NCI-H82 (cell line): ENCODE measurements around the gene HBG1.
"Not testable (repeated sequence)": the region's sequence is repeated elsewhere in the genome, so short reads cannot be mapped to it uniquely, and the experiment has no call there.

Experiments
- DNase-seq: peaks from one replicate; lab custom pipeline; 2025; lab: John Stamatoyannopoulos, UW

Gene HBG1

DNA sequence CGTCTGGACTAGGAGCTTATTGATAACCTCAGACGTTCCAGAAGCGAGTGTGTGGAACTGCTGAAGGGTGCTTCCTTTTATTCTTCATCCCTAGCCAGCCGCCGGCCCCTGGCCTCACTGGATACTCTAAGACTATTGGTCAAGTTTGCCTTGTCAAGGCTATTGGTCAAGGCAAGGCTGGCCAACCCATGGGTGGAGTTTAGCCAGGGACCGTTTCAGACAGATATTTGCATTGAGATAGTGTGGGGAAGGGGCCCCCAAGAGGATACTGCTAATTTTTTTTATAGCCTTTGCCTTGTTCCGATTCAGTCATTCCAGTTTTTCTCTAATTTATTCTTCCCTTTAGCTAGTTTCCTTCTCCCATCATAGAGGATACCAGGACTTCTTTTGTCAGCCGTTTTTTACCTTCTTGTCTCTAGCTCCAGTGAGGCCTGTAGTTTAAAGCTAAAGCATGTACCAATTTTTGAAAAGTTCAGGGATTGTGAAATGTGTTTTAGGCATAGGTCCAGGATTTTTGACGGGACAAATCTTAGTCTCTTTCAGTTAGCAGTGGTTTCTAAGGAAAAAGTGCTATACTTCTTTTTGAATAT, at the start of gene HBG1:
HBG1 (minus strand) TSS at position 51 of the 590 bp plus-strand sequence. CDS start 53 bp downstream, outside the sequence.
- not testable (repeated sequence) for DNase-seq

DNA sequence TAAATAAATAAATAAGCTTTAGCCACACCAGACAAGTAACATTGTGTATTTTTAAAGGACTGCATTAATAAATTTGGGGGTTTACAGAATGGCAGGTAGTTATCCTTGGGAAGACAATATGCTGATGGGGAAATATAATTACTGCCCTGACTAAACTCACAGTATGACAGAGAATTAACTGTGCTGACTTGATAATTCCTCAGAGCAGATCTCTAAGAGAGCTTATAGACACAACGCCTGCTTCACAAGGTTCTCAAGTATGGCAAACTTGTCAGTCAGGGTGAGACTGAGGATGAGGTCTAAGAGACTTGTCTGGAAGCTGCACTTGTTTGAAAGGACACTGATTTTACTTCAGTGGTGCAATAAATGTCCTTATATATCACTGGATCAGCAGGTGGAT, 48.8 kb upstream of the HBG1 start:
- no peak for DNase-seq

DNA sequence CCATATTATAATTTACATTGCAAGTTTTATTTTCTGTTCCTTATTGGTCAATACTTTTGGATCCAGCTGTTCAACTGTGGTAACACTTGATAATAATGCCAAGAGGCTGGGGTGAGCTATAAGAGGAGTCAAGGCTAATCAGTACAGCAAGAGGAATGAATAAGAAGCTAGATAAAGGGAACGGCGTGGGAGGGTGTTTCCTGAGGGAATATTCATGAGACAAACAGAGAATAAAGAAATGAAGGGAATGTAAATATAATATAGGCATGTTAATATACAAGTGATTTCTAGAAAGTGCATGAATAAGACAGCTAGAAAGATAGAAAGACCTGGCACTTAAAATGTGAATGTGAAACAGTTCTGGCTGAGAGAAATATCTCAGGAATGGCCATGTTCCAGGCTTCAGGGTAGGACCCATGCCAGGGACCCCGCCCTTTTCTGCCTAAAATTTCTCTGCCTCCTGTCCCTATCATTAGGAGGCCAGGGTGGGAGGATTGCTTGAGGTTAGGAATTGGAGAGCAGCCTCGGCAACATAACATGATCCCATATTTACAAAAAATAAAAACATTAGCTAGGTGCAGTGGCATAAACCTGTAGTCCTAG, 48.2 kb upstream of the HBG1 start:
- no peak for DNase-seq

DNA sequence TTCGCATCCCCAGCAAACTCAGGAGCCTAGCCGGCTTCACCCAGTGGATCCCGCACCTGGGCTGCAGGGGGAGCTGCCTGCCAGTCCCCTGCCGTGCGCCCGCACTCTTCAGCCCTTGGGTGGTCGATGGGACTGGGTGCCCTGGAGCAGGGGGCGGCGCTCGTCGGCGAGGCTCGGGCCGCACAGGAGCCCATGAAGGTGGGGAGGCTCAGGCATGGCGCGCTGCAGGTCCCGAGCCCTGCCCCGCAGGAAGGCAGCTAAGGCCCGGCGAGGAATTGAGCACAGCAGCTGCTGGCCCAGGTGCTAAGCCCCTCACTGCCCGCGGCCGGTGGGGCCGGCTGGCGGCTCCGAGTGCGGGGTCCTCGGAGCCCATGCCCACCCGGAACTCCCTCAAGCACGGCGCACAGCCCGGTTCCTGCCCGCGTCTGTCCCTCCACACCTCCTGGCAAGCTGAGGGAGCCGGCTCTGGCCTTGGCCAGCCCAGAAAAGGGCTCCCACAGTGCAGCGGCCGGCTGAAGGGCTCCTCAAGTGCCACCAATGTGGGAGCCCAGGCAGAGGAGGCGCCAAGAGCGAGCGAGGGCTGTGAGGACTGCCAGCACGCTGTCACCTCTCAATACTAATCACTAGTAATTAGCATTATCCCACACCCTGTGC, 44.8 kb upstream of the HBG1 start:
- not testable (repeated sequence) for DNase-seq

DNA sequence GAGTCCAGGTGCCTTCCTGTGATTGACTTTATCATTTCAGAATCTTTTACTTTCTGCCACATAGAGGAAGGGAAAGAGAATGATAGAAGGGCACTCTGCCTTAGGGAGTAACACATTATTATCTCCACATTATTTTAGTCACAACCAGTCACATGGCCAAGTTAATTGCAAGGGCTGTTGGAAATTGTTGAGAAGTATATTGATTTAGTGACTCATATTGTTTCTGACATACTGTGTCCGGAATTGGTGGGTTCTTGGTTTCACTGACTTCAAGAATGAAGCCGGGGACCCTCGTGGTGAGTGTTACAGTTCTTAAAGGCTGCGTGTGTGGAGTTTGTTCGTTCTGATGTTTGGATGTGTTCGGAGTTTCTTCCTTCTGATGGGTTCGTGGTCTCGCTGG, 43.4 kb upstream of the HBG1 start:
- no peak for DNase-seq

DNA sequence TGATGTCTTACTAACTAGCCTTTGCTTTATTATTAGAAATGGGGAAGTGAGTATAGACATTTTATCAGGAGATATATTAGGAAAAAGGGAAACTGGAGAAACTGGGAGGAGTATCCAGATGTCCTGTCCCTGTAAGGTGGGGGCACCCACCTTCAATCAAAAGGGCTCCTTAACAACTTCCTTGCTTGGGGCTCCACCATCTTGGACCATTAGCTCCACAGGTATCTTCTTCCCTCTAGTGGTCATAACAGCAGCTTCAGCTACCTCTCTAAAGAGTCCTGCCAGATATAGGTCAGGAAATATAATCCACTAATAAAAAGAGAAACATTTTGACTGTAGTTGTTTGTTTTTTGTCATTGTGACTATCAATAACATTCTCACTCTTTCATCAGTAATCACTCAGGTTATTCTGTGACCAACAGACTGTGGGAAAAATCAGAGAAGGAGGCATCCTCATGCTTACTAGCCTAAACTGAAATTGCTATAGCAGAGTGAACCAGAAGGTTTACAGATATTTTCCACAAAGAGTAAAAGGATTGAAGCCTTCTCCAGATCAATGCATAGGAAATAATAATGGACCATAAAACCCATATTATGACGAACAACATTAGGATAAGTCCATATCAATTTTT, 41.7 kb upstream of the HBG1 start:
- DNase-seq = peak; percentile 23

DNA sequence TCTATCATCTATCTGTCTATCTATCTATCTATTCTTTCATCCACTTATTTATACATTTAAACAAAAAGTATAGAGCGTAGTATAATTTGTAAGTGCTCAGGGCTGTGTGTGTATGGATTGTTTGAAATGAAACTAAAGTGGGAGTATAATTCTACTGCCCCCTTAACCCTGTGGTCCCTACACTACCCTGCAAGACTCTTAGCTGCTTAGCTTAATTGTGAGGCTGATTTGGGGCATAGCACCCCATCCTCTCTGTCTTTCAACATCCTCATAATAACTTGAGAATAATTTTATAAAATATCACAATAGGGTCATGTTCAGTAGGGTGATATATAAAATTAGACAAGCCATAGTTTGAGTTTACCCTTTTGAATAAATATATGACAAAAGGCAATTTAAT, 40.4 kb upstream of the HBG1 start:
- no peak for DNase-seq

DNA sequence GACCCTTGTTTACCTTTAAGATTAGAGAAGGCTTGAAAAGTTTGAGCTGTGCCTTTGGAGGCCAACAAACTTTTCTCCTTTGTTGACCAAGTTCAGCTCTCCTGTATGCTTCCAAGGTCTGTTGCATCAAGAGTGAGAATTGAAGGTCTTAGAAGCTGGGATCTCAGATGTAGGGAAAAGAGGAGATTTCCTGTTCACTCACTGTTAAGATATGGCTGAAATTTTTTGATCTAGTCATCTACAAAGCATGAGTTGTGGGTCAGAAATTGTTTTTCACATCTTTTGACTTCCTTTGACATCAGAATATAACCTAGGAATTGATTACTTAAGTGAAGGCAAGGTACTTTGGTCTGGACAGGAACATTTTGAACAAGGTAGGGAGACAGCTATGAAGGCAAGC, 40.0 kb upstream of the HBG1 start:
- DNase-seq = no peak

DNA sequence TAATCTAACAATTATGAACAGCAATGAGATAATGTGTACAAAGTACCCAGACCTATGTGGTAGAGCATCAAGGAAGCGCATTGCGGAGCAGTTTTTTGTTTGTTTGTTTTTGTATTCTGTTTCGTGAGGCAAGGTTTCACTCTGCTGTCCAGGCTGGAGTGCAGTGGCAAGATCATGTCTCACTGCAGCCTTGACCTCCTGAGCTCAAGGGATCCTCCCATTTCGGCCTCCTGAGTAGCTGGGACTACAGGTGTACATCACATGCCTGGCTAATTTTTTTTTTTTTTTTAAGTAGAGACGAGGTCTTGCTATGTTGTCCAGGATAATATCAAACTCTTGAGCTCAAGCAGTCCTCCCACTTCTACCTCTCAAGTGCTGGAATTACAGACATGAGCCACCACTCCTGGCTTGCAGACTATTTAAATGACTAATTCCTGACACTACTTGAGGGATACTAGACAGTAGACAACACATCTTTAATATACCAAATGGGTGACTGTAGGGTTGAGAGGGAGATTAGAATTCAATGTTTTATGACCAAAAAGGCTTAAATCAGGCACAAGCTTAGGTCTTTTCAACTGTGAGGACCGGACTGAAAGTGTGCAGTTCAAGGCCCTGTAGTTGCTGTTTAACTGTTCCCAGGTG, 39.4 kb upstream of the HBG1 start:
- no peak for DNase-seq

DNA sequence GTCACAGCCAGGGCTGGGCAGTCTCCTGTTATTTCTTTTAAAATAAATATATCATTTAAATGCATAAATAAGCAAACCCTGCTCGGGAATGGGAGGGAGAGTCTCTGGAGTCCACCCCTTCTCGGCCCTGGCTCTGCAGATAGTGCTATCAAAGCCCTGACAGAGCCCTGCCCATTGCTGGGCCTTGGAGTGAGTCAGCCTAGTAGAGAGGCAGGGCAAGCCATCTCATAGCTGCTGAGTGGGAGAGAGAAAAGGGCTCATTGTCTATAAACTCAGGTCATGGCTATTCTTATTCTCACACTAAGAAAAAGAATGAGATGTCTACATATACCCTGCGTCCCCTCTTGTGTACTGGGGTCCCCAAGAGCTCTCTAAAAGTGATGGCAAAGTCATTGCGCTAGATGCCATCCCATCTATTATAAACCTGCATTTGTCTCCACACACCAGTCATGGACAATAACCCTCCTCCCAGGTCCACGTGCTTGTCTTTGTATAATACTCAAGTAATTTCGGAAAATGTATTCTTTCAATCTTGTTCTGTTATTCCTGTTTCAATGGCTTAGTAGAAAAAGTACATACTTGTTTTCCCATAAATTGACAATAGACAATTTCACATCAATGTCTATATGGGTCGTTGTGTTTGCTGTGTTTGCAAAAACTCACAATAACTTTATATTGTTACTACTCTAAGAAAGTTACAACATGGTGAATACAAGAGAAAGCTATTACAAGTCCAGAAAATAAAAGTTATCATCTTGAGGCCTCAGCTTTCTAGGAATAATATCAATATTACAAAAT, 38.6 kb upstream of the HBG1 start:
- DNase-seq = no peak

DNA sequence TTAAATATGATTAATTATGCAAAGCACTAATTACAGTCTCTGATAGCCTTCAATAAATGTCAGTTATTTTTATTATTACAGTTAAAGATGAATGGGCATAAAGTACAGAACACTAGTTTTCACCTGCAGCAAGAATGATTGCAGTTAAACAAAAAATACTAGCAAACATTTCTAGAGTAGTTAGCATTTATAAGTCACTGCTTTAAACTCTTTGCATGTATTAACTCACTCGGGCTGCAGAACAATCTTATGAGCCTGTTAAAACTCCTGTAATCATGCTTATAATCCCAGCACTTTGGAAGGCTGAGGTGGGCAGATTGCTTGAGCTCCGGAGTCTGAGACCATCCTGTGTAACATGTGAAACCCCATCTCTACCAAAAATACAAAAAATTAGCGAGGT, 37.2 kb upstream of the HBG1 start:
- DNase-seq = no peak

DNA sequence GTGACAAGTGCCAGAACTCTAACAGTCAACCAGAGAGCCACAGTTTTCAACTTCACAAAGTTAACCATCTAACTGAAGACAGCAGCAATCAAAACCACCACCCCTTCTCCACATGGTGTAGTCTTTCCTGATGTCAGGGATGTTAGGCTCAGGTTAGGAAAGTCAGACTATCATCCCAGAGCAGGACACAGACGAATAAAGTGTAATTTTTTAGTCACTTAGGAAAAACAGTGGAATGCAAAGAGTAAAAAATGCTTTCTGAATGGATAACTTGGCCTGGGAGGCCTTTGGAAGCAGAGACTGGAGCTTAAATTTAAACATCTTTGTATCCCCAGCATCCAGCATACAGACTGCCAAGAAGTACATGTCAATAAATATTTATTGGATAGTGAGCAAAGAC, 36.7 kb upstream of the HBG1 start:
- DNase-seq = no peak

DNA sequence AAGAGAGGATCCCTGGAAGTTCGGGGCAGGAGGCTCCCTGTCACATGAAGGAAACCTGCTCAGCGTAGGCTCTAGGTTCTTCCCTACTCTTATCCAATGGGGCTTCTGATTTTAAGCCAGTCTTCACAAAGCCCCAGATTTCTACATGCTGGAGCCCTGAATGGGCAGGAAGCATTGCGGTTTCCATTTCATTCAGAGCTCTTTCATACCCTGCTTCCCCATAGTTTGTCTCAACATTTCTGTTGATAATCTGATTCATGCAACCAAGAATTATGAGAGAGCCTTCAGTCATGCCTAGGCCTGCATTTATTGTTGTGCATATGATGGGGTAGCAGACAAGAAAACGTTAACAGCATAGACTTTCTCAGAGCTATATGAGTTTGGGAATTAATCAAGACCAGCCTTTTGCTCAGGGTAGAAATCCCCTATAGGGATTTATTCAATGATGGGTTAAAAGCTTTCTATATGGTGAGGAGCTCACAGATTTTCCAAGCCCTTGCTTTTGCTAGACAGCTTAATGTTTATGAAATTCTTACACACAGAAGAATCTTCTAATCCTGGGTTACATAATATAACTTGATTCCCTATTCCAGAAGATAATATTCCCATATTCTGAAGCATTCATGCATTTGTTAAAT, 36.2 kb upstream of the HBG1 start:
- DNase-seq = no peak

DNA sequence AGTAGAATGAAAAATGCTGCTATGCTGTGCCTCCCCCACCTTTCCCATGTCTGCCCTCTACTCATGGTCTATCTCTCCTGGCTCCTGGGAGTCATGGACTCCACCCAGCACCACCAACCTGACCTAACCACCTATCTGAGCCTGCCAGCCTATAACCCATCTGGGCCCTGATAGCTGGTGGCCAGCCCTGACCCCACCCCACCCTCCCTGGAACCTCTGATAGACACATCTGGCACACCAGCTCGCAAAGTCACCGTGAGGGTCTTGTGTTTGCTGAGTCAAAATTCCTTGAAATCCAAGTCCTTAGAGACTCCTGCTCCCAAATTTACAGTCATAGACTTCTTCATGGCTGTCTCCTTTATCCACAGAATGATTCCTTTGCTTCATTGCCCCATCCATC, 35.0 kb upstream of the HBG1 start:
- no peak for DNase-seq

DNA sequence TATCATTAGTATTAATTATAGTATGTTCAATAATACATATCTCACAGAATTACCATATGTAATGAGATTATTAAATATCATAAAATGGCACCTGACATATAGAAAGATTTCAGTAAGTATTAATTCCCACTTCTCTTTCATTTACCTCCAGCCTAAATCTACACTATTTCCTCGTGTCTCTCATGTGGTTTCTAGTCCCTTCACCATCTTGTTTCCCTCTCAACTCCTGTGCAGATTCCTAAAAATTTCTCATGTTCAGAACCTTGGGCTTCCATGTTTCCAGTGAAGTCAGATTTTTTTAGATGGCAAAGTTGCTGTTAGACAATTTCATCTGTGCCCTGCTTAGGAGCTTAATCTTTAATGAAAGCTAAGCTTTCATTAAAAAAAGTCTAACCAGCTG, 34.2 kb upstream of the HBG1 start:
- DNase-seq = no peak

DNA sequence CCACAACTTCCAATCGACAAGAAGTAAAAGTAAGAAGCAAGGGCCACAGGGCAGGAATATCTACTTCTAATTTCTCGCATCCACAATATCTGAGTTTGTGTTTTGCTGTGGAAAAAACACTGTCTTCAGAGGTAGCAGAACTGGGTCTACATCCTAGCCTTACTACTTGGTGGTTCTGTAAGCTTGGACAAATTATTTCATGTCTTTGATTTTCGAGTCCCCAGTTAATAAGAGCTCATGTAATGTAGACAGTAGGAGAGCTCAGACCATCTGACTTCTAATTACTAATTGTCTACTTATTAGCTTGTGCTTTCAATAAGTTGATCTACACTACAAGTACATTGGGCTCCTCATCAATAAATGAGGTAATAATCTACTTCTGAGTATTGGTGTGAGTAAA, 33.4 kb upstream of the HBG1 start:
- DNase-seq = no peak

DNA sequence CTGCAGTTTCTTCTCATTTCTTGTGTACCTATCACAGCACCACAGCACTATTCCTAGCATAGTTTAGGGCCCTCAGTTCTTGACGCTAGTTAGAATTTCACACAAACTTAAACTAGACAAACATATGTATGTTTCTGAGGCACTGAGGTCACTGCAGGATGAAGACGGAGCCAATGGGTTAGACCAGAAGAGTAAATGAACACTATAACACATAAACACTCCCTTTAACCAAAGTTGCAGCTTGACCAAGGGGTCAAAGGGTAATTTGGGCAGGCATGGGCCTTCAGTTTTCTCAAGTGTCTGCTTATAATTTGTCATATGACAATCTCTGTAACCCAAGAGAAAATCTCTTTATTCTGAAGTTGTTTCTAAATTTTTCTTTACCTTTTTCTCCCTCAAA, 33.0 kb upstream of the HBG1 start:
- no peak for DNase-seq

DNA sequence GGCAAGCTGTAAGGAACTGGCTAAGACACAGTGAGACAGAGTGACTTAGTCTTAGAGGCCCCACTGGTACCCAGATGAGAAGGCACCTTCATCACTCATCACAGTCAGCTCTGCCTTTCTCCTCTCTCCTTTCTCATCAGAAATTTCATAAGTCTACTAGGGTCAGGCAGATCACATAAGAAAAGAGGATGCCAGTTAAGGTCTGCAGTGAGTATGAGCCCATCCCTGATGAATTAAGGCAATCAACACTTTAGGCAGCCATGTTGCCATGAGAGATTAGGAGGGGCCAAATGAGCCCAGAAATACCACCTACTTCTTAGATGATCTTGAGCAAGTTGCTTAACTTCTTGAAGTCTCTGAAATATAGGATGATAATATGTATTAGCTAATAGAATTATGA, 31.9 kb upstream of the HBG1 start:
- DNase-seq = no peak

DNA sequence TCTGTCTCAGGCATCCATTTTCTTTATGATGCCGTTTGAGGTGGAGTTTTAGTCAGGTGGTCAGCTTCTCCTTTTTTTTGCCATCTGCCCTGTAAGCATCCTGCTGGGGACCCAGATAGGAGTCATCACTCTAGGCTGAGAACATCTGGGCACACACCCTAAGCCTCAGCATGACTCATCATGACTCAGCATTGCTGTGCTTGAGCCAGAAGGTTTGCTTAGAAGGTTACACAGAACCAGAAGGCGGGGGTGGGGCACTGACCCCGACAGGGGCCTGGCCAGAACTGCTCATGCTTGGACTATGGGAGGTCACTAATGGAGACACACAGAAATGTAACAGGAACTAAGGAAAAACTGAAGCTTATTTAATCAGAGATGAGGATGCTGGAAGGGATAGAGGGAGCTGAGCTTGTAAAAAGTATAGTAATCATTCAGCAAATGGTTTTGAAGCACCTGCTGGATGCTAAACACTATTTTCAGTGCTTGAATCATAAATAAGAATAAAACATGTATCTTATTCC, 31.0 kb upstream of the HBG1 start:
- peak; percentile 25 for DNase-seq

DNA sequence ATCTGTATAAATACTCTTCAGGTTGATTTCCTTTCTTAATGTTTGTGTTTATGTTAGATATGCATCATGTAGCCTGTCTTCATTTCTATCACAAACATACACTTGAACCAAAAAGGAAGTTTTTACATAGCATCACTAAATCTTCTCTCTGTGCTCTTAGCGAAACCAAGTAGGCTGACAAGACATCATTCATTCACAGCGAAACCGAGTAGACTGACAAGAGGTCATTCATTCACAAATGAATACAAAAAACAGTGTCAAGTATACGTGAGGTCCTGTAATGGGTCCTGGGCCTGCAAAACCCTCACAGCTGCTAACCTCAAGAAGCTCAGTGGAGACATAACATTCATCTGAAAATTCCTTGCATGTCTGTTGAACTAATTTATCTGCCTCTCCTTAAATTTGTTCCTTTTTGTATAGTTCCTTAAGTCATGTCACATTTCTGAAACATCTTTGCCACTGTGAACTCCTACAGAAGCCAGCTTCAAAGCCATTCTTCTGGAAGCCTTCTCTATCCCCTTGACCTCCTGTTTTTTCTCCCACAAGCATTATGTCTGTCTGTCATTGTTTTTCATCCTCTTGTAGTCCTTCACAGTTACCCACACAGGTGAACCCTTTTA, 29.9 kb upstream of the HBG1 start:
- DNase-seq = no peak
